NCI-H524 treated with DMSO at 0.1 percent for 48 hours (cell line): ENCODE data around the gene FOXP1.

ENCODE experiments used
- DNase-seq: peaks from one replicate; lab custom pipeline; 2025; lab: John Stamatoyannopoulos, UW

The FOXP1 gene

DNA sequence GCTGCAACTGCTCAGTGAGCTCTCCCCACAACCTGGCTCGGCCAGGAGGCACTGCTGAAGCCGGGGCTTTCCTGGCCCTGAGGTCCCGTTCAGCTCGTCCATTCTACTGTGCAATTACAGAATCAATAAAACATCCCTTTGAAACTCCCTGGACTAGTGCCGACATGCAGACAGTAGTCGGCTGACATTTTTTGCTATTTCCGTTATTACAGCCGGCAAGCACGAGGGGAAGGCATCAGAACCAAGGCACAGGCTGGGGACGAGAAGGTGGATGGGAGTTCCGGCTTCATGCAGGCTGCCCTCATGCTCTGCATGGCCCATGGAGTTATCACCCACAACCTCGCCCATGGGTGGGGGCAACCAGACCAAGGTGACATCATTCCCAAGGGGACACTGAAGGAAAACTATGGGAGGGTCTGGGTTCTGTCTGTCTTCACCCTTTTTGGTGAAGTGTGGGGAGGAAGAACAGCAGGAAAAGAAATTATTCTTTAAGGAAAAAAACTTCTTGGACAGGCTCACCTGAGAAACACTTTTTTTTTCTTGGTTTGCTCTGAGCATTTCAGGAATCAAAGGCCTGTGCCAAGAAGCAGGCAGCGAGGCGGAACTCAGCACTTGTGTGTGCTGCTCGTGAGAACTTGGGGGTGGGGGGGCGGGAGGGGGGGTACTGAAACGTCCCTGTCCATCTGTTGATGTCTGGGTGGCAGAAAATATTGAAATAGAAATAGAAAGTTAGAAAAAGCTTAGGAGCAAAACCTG, 154.5 kb downstream of the FOXP1 start:
- DNase-seq = no peak

DNA sequence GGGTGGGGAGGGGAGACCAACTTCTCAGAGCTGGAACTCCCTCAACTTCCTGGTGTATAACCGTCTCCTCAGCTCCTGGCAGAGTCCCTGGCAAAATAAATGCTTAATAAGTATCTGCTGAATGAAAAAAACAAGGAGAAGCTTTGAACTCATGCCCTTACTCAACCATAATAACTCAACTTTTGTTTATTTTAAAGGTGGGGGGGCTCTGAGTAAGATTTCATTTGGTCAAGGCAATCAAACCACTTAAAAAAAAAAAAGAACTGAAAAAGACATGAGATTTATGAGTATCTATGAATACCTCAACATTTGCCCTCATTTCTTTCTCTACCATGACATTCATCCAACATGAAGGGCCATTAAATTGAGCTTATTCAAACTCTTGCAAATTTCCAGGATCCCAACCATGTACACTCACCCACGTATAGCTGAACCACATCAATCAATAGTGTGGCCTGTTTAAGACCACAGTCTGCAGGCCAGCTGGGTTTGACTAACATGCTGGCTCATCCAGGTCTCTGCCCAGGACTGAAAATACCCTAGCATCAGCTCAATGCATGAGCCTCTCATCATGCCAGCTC, 157.9 kb downstream of the FOXP1 start:
- DNase-seq = no peak

DNA sequence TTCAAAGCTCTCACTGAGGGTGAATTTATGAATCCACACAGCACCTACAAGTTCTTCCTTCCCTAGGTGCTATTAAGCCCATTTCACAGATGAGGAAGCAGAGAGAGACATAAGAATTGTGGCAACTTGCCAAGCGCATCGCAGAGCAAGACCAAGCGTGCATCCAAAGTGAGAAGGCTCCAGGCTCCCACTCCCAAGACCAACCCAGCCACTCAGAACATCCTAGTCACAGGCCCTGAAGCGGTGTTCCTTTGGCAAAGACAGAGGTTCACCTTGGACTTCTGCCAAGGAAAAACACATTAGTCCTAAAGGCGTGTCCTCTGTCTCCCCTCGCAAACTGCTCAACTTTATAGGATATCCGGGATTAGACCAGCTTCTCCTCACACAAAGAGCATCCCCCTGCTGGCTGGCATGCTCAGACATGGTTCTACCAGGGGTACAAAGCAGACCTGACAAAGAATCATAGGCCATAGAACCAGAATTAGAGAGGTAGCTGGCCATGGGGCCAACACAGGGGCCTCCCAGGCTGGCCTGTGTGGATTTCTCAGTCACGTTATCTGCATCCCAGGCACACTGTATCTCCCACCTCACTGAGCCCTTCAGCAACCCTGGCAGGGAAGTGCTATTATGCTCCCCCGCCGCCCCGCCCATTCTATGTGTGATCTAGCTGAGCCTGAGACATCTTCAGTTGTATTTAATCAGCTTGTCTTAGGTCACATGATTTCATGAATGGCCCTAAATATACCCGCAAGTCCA, 160.2 kb downstream of the FOXP1 start:
- DNase-seq = no peak

DNA sequence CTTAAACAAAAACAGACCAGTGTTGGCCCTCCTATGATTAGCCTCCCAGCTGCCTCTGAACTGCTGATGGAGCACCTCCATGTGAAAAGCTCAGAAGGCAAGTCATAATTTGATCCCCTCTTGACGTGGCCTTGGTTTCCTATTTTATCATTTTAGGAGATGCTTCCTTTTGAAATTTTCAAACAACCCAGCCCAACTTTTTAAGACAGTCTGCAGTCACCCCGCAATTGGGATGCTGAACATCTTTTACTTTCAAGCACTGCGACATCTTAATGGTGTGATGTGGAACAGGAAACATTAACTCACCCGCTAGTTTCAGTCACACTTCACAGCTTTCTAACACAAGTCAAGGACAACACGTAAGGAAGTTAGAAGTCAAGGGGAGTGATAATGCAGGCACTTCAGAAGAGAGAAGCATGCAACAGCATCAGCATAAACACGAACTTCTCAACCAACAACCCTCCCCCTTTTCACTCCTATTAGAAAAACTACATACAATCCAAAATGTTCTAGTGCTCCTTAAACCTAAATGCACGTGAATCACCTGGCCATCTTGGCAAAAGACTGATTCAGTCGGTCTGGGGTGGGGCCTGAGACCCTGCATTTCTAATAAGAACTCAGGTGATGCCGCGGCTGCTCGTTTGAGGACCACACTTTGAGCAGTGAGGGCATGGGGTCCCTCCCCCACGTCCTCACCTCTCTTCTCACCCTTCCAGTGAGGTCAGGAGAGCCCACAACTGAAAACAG, 161.5 kb downstream of the FOXP1 start:
- DNase-seq = no peak

DNA sequence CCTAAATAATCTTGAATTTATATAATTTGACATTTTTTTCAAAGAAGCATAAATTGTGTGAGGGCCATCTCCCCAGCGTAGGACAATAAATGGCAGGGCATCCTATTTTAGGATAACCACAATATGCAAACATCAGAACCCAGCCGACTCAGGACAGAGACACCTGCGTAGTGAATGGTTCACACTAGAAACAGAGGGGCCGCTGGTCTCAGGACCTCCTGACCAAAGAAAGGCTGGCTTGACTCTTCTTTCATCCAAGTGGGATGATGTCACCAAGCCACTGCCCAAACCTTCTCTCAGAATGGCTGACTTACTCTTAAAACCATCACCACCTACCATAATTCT, 162.1 kb downstream of the FOXP1 start:
- DNase-seq = no peak

DNA sequence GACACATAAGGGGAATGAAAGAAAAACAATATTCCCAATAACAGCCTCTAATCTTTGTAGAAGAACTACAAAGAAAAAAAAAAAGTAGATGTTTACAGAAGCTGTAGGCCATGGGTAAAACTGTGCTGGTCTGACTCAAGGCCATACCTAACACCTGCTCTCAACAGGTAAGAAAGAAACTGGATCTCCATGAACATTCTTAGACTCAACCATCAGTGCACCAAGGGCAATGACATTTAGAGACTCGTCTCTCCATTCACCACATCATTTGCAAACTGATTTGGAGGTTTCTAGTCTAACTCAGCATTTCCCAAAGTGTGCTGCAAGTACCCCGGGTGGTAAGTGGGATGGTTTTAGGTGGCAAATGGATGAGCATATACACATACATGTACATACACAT, 164.2 kb downstream of the FOXP1 start:
- DNase-seq = no peak

DNA sequence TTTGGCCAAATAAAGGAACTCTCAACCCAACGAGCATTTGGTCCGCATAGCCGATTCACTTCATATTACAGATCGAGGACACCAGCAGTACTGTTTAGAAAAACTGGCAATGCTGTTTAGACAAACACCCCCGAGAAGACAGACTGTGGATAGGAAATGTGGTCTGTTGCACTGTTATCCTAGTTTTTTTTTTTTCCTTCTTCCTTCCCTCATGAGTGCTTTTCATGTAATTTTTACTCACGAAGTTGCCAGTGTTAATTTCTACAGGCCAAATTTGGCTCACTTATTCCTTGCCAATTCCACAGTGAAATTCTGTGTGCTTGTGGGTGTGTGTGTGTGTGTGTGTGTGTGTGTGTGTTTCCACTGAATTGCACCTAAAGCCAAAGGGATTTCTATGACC, 165.7 kb downstream of the FOXP1 start:
- no peak for DNase-seq

DNA sequence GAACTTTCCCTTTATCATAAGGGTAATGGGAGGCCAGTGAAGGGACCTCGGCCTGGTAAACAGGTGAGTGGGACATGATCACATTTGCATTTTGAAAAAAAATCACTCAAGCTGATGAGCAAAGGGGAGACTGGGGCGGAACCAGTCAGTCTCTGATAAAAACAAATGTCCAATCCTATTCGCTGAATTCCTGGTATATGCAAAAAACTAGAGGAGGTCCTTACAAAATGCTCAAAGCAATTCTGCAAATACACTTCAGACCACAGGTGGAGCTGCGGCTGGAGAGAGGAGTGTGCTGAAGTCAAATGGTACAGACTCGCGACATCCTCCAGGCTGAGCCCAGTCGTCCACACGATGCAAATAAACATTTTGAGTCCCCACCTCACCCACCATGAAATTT, 166.7 kb downstream of the FOXP1 start:
- no peak for DNase-seq

DNA sequence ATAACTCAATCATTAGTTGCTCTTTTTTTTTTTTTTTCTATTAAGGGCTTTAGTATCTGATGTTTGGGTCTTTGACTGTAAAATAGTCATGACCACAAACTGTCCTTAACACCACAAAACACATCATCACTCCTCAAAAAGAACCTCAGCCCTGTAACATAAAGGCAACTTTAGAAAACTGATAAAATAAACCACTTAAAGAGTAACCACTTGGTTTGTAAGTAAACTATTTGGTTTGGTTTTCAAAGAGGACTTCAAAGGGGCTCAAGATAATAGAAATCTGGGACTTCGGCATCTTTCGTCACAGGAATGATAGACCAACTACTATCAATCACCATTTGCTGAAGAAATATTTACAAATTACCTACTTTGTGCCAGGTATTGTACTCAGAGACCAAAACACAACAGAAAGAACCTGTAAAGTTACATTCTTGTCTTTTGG, 167.8 kb downstream of the FOXP1 start:
- DNase-seq = no peak

DNA sequence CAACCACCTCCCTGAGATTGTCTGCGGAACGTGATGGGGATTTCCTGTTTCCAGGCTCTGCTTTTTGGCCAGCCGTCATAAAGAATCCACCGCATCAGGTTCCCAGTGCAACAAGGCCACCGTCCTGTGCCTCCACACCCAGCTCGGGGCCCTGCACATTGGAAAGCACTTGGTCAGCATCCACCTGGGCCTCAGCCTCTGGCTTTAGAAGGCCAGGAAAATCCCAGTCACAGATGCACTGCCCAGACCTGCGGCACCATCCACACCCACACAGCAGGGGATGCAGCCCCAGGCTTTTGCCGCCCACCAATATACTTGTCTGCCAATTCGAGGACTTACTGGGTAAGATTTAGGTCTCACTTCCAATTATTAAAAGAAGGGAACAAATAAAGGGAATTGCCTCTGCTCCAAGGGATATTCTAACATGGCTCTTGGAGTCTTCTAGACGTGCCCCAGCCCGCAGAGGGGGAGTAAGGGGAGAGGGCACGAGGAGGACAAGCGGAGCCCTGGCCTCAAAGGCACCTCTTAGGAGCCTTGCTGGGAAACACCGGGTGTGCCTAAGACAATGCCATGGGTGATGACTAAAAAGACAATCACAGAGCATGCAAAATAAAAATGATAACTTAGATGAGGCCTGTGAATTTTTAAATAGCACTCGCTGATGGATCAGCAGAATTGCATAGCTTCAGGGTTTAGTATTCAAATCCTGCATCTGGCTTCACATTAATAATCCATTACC, 169.2 kb downstream of the FOXP1 start:
- no peak for DNase-seq

DNA sequence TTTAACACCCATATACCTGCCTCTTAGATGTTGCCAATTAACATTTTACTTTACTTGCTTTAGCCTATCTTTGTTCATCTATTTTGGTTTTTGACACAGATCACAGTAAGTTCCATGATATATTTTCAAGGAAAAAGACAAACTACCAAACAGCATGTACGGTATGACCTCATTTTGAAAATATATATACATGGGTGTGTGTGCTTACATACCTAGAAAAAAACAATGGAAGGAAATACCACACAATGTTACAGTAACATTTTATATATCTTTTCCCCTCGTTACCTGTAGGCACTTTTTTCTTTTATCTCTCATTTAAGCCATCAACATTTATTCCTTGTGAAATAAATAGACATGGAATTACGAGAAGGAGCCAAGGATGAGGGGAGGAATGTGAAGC, 170.0 kb downstream of the FOXP1 start:
- DNase-seq = no peak

DNA sequence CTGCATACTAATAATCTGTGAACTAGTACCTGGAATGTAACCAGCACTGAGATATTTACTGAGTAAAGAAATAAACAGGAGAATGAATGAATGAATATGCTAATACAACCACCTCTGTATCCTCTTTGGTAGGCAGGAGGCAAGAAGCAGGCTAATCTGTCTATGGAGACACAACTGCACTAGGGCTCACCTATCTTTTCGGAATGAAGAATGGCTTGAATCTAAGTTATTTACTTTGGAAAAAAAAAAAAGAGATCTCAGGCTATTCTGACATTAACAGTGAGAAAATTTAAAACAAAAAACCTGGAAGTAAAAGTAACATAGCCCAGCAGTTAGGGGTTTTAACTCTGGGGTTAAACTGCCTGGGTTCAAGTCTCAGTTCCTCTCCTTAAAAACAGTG, 174.2 kb downstream of the FOXP1 start:
- no peak for DNase-seq

DNA sequence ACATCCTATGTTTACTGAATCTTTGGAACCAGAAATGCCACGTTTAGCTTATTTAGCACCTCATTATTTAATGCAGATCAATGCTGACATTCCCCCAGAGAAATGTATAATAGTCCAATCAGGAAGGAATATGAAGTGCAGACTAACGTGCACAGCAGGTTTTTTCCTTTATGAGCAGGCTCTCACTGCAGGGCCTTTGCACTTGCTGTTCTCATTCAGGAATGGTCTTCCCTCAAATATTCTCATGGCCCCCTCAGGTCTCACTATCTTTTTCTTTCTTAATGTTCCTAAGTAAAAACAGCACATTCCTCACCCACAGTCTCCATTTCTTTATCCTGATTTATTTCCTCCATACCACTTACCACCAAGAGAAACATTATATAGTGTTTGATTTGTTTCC, 174.6 kb downstream of the FOXP1 start:
- DNase-seq = no peak

DNA sequence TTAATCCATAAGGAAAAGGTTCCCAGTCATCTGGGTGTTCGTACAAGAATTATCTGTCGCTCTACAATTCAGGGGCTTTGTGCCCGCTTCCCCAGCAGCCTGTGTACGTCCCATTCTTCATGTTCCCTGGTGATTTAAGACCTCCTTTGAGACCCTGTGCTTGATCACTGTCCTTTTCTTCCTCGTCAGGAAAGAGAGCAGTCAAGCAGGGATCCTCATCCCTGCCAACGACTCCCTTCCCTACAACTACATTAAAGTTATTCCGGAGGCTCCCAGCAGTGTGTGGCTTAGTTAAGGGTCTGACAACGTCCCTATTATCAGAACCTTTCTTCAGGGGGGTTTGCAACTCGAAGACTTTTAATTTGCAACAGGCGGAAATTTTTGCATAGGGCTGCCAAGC, 175.7 kb downstream of the FOXP1 start:
- DNase-seq = no peak

DNA sequence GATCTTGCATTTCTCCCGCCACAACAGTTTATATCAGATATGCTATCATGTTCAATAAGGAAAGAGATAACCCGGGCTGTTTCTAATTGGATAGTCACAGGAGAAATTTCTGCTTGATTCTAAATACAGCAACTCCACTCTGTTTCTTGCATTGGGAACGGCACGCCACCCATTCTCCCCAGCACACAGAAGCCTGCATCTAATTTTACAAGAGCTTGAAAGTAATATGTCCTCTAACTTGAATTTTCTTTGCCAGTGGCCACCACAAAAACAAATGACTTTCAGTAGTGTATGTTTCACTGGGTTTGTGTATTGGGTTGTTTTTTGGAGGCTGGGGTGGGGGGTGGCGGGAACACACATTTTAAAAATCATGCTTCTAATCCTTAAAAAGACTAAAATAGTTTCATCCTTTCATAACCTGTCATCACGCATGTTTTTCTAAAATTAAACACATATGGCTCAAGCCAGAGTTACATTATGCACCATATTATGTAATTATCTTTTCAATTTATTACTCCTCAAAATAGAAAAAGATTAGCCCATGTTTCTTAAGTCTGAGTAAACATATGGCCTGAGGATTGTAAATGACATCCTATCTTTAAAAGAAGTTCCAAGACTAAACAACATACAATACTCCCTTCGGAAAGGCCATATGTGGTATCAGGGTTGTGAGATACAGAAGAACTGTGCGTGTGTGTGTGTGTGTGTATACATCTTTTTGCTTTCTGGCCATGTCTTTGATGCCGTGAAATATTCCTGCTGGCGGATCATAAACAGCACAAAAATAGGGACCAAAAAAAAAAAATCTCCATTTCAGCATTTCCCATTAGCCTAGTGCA, 176.3 kb downstream of the FOXP1 start:
- peak; percentile 76 for DNase-seq

DNA sequence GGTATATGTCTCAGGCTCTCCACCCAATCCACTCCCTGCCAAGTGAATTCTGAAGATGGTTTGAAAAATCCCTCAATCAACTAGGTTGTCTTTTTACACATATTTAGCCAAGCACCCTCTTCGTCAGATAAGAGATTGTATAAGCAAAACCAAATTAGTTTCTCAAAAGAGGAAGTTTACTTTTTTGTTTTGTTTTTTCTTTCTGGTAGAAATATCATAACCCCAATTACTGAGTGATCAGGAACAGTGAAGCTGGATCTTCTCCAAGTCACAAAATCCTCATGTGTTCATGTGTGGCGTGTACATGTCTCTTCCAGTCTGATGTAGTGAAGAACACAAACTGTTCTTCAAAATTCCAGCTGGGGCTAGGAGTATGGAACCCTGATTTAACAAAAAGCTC, 180.6 kb downstream of the FOXP1 start:
- DNase-seq = no peak

DNA sequence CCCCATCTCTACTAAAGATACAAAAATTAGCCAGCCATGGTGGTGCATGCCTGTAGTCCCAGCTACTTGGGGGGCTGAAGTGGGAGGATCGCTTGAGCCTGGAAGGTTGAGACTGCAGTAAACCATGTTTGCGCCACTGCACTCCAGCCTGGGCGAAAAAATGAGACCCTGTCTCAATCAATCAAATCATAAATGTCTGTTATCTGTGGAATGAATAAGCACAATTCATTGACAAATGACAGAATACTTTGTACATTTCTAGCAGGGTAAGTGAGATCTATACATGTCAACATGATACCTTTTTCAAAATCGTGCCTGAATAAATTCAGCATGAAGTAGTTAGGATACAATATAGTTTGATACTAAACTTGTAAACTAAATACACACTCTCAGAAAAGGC, 181.2 kb downstream of the FOXP1 start:
- DNase-seq = no peak

DNA sequence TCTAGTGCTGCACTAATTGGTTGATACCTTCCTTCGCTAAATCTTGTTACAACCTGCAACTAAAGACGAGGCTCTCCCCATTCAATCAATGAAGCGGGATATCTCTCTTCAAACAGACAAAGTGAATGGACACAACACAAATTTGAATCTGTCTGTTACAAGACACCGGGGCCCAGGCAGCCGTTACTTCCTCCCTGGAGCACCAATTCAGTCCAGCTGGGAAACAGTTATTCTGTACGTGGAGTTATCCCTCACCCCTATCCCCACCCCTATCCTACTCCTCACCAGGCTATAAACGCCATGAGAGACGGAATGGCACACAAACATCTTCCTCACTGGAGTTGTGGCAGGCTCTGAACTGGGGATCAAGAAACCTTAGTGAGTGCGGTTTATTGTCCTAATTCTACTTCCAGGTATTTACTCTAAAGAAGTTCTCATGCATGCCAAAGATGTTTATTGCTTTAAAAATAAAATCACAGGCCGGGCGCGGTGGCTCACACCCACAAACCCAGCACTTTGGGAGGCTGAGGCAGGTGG, 181.8 kb downstream of the FOXP1 start:
- no peak for DNase-seq

DNA sequence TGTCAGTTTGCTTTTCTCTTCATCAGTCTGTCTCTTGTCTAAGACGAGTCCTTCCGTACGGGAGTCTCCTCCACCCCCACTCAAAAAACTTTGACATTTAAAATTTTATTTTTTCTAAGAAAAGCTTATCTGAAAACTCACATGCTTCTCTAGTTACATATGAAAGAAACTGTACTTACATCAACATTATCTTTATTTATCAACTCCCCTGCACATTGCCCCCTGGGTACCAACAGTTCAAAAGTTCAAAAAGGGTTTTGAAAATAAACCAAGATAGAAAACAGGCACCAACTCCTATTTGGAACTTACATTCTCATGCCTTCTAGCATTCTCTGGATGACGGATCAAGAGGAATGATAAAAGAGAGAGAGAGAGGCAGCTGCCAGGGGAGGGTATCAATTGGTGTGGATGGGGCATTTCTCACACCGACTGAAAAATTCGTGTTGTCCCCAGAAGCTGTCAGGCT, 182.5 kb downstream of the FOXP1 start:
- no peak for DNase-seq

DNA sequence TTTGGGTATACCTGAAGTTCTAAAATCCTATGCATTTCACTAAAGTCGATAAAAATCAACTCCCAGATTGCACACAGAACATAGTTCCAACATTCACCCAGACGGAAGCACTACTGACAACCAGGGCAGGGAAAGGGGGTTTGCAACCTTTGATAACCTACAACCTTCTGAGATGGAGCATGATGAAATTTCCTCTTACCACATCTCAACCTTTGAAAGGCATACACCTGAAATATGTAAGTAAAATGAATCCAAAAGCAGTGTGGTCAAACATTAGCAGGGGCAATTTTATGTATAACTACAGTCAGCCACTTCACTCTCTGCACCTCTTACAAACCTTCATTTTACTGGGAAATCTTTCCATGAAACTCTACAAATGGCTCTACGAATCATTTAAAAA, 184.1 kb downstream of the FOXP1 start:
- no peak for DNase-seq
